ENCODE data around the gene FIP1L1. TPM values are rescaled to one million over a fixed set of nuclear protein-coding genes. Genes with fewer than 3 reads are reported as not detected.

FIP1L1 gene
- total RNA-seq, 1 donor from 2014 or later: 57.8 TPM

DNA sequence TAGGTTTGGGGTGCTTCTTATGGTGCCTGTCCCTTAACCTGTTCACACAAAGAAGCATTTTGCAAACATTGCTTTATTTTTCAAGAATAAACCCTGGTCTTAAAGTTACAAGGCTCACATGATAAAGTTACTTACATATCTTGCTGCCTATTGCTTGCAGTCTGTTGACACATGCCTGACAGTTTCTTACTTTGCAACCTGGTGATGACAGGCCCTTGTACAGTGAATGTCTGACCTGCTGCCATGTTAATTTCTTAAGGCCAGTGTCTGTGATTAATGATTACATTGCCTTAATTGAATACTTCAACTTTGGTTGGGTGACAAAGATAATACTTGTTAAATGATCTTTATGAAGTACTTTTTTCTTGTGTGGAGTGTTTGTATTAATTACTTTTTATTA lies 49.9 kb downstream of the FIP1L1 start:
- Mint-ChIP-seq H3K4me3 (ENCODE audit: unreplicated experiment) (no peak overlapping the region), H3K9me3 (ENCODE audit: unreplicated experiment) (no peaks in the 10 kb centered on the region), H3K36me3 (ENCODE audit: unreplicated experiment) (peaks cover 43% of the 10 kb centered on the region), H3K27me3 (ENCODE audit: unreplicated experiment) (no peaks in the 10 kb centered on the region), H3K27ac (ENCODE audit: unreplicated experiment) (no peak overlapping the region), H3K4me1 (ENCODE audit: unreplicated experiment) (no peaks in the 10 kb centered on the region)
- TF ChIP-seq, protein P1, sequence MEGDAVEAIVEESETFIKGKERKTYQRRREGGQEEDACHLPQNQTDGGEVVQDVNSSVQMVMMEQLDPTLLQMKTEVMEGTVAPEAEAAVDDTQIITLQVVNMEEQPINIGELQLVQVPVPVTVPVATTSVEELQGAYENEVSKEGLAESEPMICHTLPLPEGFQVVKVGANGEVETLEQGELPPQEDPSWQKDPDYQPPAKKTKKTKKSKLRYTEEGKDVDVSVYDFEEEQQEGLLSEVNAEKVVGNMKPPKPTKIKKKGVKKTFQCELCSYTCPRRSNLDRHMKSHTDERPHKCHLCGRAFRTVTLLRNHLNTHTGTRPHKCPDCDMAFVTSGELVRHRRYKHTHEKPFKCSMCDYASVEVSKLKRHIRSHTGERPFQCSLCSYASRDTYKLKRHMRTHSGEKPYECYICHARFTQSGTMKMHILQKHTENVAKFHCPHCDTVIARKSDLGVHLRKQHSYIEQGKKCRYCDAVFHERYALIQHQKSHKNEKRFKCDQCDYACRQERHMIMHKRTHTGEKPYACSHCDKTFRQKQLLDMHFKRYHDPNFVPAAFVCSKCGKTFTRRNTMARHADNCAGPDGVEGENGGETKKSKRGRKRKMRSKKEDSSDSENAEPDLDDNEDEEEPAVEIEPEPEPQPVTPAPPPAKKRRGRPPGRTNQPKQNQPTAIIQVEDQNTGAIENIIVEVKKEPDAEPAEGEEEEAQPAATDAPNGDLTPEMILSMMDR (IDR thresholded peaks at IDR 0.05): no peak
- DNase-seq (ENCODE audit: extremely low spot score, unreplicated experiment): no peak

DNA sequence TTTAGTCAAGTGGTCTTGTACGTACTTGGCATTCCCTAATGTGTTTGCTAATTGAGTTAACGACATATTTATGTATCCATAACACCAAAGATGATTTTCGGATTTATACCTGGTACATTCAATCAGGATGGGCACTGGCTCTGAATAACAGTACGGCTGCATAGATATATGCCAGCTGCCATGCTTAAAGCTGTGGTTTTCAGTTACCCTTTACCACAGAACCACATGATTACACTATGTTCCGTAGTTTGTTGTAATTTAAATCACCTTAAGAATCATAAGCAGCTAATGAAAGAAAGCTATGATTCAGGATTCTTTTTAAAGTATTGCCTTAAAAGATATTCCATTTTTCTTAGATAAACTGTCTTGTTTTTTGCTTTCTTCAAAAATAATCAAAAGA lies 53.6 kb downstream of the FIP1L1 start:
- H3K4me1 Mint-ChIP-seq (ENCODE audit: unreplicated experiment): no peaks in the 10 kb centered on the region
- no peaks in the 10 kb centered on the region for H3K9me3 Mint-ChIP-seq (ENCODE audit: unreplicated experiment)
- H3K27ac Mint-ChIP-seq (ENCODE audit: unreplicated experiment): no peak overlapping the region
- no peak for DNase-seq (ENCODE audit: extremely low spot score, unreplicated experiment)
- H3K36me3 Mint-ChIP-seq (ENCODE audit: unreplicated experiment): peaks cover 52% of the 10 kb centered on the region
- TF ChIP-seq, protein P1 (IDR thresholded peaks at IDR 0.05): no peak
- H3K27me3 Mint-ChIP-seq (ENCODE audit: unreplicated experiment): no peaks in the 10 kb centered on the region
- no peak overlapping the region for H3K4me3 Mint-ChIP-seq (ENCODE audit: unreplicated experiment)

DNA sequence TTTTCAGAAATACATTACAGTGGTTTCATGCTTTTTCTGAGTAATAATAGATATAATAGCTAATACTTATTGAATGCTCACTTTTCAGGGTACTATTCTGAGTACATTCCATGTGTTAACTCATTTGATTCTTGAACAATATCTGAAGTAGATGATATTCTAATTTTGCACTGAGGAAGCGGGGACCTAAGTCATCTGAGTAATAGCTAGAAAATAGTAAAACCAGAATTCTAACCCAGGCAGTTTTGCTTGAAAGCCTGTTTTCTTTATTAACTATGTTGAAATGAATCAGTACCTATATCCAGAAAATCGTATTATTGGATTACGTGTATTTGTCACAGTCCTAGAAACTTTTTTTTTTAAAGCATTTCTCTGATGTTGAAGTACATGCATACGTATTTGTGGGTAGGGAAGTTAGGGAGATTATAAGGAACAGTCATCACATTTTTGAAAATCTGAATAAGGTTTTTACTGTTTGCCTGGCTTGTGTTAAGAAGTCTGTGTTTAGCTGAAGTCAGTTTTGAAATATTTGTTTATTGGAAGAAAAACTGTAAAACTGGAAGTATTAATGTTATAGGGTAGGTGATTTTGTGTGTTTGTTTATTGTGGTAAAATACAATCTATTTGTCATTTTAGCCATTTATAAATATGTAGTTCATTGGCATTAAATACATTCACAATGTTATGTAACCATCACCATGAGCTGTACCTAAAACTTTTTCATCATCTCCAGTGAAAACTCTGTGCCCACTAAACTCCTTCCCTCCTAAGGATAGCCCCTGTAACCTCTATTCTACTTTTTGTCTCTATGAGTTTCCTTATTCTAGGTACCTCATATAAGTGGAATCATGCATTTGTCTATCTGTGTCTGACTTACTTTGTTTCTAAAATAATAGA lies 55.3 kb downstream of the FIP1L1 start:
- DNase-seq (ENCODE audit: extremely low spot score, unreplicated experiment): no peak
- Mint-ChIP-seq H3K27ac (ENCODE audit: unreplicated experiment) (no peak overlapping the region), H3K4me3 (ENCODE audit: unreplicated experiment) (no peak overlapping the region), H3K27me3 (ENCODE audit: unreplicated experiment) (no peaks in the 10 kb centered on the region), H3K36me3 (ENCODE audit: unreplicated experiment) (peaks cover 51% of the 10 kb centered on the region), H3K4me1 (ENCODE audit: unreplicated experiment) (no peaks in the 10 kb centered on the region), H3K9me3 (ENCODE audit: unreplicated experiment) (no peaks in the 10 kb centered on the region)
- TF ChIP-seq, protein P1 (IDR thresholded peaks at IDR 0.05): no peak

DNA sequence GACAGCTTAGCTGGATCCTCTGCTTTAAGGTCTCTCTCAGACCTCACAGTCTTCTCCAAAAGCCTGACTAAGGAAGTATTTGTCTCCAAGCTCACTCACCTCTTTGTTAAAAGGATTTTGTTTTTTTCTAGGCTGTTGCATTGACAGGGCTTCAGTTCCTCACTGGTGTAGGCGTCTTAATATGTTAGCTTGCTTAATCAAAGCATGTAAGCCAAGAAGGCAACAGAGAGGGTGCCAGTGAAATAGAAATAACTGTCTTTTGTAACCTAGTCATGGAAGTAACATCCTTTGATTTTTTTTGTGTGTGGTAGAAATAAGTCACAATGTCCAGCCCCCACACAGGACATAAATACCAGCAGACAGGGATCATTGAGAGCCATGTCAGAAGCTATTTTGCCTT lies 58.8 kb downstream of the FIP1L1 start:
- Mint-ChIP-seq H3K4me3 (ENCODE audit: unreplicated experiment) (no peak overlapping the region), H3K27me3 (ENCODE audit: unreplicated experiment) (no peaks in the 10 kb centered on the region), H3K36me3 (ENCODE audit: unreplicated experiment) (peaks cover 41% of the 10 kb centered on the region), H3K4me1 (ENCODE audit: unreplicated experiment) (no peaks in the 10 kb centered on the region), H3K9me3 (ENCODE audit: unreplicated experiment) (no peaks in the 10 kb centered on the region), H3K27ac (ENCODE audit: unreplicated experiment) (no peak overlapping the region)
- no peak for DNase-seq (ENCODE audit: extremely low spot score, unreplicated experiment)
- TF ChIP-seq, protein P1 (IDR thresholded peaks at IDR 0.05): no peak

DNA sequence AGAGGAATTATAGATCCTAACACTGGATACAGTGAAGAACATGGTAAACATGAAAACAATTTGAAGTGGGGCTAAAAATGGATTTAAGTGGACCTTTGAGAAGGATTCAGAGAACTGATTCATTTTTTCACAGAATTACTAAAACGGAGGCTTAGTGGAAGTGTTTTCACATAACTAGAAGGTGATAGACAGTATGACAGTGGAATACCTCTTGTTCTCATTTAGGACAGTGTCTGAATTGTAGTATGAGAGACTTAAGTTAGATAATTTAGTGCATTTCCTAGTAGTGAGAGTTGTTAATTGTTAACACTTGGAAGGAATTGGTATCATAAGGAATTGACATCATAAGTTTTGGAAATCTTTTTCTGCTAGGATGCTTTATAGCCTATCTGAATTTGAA lies 64.1 kb downstream of the FIP1L1 start:
- H3K36me3 Mint-ChIP-seq (ENCODE audit: unreplicated experiment): peaks cover 51% of the 10 kb centered on the region
- TF ChIP-seq, protein P1 (IDR thresholded peaks at IDR 0.05): no peak
- no peak overlapping the region for H3K4me3 Mint-ChIP-seq (ENCODE audit: unreplicated experiment)
- H3K4me1 Mint-ChIP-seq (ENCODE audit: unreplicated experiment): no peaks in the 10 kb centered on the region
- DNase-seq (ENCODE audit: extremely low spot score, unreplicated experiment): no peak
- H3K9me3 Mint-ChIP-seq (ENCODE audit: unreplicated experiment): no peaks in the 10 kb centered on the region
- H3K27ac Mint-ChIP-seq (ENCODE audit: unreplicated experiment): no peak overlapping the region
- H3K27me3 Mint-ChIP-seq (ENCODE audit: unreplicated experiment): no peaks in the 10 kb centered on the region

Data from osteocyte (in vitro differentiated cells).